HG02623 (cell line): ENCODE results near the gene KRT84.

Source experiments
- ATAC-seq: cut with Tn5 transposase; IDR thresholded peaks from one replicate; pipeline ENCODE4 v1.9.1; 2021; ENCODE audit warnings: moderate library complexity; ENCODE audit not compliant: unreplicated experiment

KRT84 gene

DNA sequence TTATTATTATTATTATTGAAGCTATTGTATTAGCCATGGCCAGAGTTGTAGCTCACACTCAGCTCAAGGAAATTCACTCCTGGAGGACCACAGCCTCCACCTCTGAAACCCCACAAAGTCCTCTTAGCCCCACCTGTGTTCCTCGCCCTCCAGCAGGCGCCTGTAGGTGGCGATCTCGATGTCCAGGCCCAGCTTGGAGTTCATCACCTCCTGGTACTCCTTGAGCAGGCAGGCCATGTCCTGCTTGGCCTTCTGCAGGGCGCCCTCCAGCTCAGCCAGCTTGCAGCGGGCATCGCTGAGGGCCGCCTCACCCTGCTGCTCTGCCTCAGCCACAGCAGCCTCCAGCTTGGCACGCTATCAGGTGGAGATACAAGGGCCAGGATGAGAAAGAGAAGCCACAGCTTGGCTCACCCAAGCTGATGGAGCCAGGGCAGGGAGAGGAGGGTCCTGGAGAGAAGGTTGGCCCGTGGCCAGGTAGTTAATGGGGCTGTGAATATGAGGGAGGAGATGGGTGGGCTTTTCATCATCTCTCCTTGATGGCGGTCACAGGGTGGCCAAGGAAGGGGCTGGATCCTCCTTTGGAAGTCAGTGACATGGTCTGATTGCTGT lies 23.2 kb downstream of the KRT84 start:
- no peak for ATAC-seq

DNA sequence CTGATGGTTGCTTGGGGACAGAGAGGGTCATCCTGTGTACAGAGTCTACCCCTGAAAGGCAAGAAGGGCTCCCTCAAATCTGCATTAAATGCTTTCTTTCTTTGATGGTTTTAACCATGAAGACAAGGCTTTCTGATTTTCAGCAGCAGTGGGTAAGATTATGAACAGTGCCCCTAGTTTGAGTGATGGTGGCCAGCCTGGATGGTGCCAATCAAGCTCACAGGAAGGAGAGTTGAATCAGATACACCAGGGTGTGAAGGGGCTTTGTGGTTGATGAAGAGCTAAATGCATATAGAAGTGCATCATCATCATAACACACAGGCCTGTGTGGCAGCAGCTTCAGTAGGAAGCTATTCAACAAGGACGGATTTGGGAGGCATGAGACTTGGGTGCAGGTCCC lies 23.9 kb downstream of the KRT84 start:
- ATAC-seq, result no peak

DNA sequence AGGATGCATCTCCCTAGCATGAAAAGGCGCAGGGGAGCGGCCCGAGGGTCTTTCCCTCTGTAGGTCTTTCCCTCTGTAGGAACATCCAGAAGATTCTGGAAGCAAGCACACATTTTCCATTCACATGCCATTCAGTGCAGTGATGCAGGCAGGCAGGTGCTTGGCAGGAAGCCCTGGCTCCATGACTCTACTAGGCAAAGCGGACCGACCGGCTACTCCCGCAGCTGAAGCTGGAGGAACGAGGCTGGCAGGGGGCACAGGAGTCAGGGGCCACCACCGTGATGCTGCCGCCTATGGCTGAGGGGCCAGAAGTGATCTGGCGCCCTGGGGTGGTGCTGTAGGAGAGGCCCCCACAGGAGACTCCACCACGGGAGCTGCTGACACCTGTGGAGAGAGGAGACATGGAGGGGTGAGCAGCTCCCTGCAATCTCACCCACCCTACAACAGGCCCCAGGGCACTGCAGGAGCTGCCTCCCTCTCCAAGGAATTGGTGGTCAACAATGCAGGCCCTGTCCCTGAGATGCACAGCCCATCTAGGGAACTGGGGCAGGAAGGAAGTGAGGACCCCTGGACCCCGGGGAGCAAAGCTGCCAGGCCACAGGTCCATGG lies 24.7 kb downstream of the KRT84 start:
- no peak for ATAC-seq

DNA sequence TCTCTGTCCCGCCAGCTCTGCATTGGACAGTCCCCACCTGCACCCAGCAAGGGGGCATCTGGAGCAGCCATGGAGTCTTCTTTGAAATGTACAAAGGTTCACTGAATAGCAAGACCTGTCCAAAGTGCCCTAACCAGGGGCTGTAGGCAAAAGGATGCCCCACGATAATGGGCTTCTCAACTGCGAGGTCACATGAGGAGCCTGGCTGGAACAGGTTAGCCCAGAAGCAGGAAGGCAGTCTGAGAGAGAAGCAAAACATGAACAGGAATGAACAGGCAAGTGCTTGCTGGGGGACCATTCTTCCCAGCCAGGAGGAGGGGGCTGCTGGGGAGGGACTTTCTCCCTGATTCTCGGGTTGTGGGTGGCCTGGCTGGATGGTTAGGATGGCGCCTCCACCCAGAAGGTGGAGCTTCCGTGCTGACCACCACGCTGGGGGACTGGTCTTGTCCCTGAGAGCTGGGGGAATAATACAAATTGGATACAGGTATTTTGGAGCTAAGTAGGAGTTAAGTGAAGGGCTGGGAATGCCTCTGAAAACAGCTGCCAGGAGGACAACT lies 25.3 kb downstream of the KRT84 start:
- ATAC-seq, result no peak

DNA sequence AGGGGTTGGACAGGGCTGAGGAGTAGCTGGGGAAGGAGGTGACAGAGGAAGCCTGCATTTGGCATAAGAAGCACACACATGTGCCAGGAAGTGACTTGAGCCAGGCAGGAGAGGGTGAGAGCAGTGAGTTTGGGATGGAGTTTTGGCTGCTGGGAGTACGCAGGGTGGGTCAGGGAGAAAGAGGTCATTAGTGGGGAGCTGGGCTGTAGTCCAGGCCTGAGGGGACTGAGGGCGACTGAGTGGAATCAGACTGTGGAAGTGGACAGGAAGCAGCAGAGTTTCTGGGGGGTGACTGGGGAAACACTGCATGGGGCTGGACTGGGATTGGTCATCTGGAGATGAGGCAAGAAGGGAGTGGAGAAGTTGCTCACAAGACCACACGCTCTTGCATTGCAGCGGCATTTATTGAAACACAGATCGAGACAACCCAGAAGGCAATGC lies 25.8 kb downstream of the KRT84 start:
- ATAC-seq, result no peak

DNA sequence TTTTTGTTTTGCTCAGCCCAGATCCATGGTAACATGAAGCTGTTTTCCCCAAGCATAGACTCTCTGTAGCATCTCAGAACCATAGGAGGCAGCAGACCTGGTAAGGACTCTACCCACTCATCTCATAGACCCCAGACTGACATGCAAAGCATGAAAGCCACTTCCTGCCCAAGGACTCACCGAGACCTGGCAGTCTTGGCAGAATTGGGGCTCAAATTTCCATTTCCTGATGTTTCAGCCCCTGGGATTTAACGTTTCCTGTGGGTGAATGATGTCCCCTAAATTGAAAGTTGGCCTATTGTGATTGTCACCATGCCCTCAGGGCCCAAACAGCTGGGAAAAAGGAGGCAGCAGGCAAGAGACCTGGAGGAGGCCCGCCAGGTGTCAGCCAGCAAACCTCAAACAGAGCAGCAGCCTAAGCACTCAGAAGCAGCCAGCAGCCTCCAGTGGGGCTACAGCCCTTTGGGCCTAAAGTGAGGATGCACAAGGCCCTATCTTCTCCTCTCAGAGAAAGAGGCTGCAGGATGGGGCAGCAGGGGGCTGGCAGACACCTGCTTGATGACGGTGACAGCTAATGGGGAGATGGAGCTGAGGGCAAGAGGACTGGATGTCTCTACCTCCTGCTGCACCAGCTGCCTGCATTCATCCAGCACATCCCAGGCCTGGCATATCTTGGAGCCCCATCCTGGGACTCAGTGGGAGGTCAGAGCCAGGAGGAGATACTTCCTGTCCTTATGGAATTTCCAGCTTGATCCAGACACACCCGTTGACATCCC lies 26.7 kb downstream of the KRT84 start:
- peak; percentile 94 for ATAC-seq

DNA sequence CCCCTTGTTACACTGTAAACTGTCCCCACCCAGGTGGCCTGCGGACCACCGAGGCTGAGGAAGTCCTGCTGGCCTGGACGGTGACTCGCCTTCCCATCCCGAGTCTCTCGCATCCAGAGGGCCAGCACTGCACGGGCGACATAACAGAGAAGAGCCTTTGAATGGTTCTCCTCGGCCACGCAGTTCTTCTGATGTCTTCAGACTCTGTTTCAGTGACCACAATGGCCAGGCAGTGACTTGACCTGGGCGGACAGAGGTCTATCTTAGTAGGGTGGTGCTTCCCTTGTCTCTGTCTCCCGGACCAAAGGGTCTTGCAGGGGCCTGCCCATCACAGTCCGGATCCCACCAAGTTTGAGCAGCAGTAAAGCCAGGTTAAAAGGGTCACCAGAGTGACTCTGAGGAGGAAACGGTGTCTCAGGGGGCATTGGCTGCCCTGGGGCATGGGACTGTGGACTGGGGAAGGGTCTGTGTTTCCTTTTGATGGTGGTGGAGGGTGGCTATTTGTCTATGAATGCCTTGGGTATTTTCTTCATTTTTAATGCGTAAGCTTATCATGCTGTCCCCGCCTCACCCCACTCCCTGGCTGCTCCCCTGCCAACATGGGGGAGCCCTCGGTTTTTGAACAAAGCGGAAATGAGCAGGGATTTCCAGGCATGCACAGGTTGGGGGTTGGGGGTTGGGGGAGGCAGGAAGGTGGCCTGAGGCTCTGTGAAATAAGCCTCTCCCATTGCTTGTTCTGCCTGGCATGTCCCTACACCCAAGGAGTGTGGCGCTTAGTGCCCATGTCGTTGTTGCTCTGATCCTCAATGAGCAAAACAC lies 28.5 kb downstream of the KRT84 start:
- no peak for ATAC-seq

DNA sequence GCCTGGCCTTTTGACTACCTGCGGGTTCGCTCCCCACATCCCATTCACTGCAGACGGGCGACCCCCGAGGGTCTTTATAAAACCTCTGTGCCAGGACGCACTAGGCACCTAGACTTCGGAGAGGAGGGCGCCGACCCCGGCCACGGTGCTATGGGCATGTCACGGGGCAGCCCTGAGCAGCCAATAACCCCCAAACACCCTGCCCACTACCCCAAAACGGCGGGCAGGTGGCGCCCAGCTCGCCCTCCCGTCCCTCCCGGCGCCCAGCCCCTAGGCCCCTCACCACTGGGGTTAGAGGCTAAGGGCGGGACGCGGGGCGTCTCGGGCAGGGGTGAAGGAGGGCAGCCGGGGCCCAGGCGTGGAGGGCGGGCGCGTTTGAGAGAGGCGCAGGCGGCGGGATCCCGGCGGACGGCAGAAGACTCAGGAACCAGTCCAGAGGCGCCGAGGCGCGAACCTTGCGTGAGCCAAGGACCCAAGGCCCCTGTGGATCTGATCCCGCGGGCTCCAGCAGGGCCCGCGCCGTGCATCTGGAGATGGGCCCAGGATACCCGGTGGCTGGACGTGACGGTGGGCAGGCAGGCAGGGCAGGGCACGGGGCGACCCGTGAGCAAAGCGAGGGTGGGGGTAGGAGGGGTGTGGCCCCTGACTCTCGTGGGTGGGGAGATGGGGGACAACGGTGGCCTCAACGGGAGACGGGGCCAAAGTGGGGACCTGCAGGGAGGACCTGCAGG lies 29.3 kb downstream of the KRT84 start:
- no peak for ATAC-seq

DNA sequence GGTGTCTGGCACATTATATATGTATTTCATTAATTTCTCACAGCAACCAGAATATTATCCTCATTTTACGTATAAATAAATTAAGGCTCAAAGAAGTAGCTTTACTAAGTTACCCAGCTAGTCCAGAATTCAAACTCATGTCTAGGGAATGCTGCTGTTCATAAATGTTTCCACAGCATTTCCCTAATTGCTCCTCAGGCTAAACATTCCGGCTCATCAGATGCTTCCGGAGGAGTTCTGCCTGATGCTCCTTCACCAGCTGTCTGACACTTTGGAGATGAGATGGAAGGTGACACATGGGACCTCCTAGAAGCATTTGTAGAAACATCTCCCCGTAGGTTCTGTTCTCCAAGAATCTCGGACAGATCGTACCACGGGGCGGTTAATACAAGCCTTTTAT lies 30.3 kb downstream of the KRT84 start:
- ATAC-seq, result no peak

DNA sequence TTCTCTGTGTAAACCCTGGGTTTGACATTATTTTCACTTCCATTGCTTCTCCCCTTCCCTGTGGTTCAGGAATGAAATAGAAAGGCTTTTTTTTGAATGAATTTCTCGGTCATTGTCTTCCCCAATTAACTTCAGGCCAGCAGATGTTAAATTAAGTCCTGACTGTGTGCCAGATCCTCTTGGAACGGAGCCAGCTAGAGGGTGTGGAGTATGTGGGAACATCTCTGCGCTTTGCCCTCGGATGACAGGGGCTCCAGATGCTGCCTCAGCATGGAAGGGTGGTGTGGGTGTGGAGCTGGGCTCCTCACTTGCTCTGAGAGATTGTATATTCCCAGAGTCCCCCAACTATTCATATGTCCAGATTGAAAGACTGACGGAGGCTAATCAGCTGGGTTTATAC lies 31.3 kb downstream of the KRT84 start:
- ATAC-seq, result no peak

DNA sequence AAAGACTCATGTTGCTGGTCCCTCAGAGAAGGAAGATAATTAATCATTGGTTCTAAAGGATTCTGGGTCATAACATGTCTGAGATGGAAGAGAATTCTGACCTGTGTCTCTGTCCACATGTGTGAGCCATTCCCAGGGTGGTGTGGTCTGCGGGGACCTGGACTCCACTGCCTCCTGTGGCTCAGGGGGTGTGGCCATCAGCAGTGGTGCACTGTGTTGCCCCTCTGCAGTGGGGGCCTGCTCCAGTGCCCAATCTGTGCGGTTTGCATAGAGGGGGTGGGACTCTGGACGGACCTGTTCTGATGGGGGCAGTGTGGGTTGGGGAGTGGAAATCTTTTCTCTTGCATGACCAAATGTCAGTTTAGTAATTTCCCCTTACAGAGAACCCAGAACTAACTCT lies 31.7 kb downstream of the KRT84 start:
- ATAC-seq, result no peak

DNA sequence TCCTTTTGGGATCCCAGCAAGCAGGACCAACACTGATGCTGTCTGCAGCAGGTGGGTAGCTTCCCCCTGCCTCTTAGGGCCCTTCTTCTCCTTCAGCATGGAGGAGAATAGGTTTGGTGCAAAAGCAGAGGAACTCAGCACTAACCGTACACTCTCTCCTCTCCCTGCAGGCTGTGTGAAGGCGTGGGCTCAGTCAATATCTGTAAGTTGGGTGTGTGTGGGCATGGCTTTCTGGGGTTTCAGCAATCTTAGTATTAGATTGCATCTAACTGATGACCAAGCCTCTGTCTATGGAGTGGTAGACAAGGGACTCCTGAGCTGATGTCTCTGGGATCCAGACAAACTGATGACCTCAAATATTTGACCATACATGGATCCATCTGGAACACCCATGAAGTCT lies 32.5 kb downstream of the KRT84 start:
- no peak for ATAC-seq

DNA sequence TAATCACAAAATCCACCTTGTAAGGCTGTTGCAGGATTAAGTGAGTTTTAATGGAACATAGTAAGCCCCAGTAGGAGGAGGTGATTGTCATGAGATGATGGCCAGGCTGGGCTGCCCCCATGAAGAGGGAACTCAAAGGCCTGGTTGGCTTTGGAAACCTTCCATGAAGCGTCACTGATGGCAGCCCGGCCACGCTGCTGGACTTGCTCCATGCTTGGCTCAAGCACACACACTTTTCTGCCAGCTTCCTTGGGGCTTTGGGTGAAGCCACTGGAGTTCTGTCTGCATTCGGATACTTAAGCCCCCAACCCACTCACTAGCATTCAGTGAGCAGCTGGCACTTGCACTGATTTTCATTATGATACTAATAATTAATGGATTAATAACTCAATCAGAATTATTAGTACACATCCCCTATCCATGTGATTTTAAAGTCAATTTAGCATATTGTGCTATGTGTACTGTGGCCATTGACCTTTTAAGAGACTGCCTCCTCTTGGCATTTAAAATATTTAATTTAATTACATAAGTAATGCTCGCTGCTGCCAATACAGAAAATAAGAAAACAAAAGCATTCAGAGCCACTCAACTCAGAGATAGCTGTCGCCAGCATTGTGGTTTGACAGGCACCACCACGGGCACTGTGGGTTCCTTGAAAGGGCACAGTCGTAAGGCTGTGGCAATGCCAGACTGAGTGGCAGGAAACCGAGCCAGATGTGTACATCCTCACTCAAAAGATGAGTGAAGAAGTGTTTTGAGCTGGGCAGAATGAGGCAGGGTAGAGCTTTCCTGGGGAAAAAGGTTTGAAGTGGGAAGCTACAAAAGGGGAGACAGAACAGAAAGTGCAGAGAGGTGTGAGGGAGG lies 34.0 kb downstream of the KRT84 start:
- no peak for ATAC-seq

DNA sequence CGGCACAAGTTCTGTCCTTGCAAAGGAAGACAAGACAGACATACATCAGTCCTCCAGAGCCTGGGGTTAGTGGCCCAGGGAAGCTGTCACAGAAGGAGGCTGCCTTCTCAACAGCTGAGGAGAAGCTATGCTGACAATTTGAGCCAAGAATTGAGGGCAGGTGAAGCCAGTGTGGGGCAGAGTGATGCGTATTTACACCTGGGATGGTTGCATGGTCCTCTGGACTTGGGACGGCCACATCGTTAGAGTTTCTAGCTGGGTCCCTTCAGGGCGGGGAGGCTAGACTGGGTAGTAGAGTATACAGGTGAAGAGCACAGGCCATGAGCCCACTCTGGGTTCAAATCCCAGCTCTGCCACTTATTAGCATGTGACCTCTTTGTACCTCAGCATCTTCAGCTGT lies 34.7 kb downstream of the KRT84 start:
- no peak for ATAC-seq

DNA sequence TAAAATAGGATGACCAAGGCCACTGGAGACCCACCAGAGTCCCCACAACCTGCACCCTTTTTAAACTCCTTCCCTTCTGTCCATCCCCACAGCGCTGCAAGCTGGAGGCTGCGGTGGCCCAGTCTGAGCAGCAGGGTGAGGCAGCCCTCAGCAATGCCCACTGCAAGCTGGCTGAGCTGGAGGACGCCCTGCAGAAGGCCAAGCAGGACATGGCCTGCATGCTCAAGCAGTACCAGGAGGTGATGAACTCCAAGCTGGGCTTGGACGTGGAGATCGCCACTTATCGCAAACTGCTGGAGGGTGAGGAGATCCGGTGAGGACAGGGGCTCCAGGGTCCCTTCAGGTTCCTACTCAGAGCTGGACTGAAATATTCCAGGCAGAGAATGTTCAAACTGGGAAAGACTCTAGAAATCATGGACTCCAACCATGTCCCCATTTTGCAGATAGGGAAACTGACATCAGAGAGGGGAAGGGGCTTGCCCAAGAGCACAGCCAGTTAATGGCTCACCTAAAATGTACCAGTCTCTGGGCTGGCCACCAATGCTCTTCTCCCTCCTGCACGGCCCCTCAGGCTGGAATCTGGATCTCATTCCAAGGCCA lies 35.3 kb downstream of the KRT84 start:
- no peak for ATAC-seq

DNA sequence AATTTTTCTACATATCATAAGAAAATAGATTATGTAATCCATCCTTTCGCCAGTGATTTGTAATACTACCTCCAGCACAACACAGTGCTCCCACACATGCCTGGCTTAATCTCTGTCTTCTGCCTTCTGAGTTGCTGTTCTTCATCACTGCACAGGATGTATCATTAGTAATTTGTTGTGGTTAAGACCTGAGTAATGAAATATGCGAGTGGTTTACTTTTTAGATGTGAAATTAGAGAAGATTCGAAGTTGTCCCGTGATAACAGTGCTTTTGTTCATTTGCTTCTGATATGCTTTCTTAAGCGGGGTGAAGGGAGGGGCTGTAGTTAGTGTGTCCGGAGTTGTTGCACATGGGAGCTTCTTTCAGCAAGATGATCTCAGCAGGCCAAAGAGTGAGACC lies 36.3 kb downstream of the KRT84 start:
- ATAC-seq, result no peak

DNA sequence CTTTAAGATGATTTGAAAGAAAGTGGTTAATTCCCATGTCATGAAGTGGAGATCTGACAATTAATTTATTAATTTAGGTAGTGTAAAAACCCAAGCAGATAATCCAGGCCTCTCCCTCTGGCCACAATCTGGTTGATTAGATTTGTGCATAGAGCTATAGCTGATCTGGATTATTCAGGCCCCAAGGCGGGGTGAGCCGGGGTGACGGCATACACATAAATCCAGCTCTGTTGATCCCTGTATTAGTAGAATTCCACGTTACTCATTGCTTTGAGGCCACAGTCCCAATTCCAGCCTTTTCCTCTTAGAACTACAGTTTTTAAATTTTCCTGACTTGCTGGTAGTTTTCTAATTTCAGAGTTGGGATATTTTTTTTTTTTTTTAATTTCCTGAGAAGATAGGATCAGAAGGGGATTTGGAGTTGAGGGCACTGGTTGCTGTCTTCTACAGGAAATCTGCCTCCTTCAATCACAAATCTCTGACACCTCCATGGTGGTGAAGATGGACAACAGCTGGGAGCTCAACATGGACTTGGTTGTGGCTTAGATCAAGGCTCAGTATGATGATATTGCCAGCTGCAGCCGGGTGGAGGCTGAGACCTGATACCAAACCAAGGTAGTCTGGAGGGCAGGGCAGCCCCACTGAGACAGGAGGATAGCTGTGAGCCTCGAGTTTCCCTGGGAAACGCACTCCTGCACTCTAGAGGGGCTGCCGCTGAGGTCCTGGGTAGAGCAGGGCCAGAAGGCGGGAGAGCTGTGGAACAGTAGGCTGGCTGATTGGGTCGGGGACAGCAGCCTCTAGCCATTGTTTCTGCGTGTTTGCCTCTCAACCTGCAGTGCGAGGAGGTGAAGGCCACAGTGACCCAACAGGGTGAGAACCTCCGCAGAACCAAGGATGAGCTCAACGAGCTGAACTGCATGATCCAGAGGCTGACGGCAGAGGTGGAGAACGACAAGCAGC lies 37.6 kb downstream of the KRT84 start:
- ATAC-seq, result no peak

DNA sequence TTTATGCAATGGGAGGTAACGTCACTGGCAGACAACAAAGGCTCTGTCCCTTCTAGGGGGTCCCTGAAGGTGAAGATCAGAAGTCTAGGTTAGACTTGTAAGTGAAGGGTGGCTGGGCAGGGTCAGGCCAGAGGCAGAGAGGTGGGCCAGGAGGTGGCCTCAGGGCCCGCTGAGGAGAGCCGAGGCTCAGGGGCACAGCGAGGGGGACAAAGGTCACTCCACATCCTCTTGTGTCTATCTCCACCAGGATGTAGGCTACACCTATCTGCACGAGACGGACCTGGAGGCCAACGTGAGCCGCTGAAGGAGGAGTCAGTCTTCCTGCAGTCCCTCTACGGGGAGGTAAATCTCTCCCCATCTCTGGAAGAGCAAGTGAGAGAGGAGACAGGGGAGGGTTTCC lies 38.4 kb downstream of the KRT84 start:
- ATAC-seq, result no peak
